ENCODE measurements around the gene ANKRD13C.
"Not testable (repeated sequence)": the region's sequence is repeated elsewhere in the genome, so short reads cannot be mapped to it uniquely, and the experiment has no call there.

The ANKRD13C gene

DNA sequence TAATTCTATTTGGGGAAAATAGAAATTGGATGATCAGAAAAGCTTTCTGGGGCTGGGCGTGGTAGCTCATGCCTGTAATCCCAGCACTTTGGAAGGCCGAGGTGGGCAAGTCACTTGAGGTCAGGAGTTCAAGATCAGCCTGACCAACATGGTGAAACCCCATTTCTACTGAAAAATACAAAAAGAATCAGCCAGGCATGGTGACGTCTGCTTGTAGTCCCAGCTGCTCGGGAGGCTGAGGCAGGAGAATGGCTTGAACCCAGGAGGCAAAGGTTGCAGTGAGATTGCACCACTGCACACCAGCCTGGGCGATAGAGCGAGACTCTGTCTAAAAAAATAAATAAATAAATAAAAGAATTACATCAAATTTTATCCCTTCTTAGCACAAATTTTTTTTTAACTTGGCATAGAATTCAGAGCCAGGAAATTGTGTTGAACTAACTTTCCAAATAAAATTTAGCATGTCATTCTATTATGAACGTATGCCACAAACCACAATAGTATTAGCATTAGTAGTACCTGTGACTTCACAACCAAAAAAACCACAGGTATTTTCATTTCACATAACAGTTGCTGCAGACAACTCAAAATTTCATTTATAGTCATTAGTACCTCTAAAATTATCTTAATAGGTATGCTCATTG lies 4.5 kb upstream of the ANKRD13C start:
- DNase-seq = peak; percentile 58

DNA sequence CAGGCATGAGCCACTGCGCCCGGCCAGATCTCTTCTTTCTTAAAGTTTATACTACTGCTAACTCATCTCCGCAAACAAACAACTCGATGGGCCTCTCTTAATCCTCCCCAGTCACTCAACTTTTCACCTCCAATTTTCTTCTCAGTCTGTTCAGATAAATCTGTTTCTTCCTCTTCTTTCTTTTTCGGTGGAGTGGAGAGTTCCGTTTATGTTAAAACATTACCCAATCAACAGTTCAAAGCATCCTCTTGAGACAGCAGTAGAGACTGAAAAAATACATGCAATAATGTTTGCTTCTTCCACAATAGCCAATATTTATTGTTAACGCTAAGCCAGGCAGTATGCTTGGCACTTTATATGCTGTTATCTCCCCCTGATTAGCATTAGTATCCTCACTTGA lies 1.4 kb upstream of the ANKRD13C start:
- DNase-seq = no peak

DNA sequence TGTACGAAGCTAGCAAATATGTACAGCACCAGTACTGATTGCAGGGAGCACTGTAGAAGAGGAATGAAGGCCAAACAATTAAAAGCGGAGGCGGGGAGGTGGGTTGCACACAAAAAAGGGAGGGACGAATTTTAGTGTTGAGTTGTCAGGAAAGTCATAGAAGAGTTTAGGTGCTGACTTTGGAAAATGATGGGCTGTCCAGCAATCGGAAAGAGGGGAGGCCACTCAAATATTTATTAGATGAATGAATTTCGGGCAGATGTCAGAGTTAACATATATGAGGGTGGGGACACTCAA lies 537 bp upstream of the ANKRD13C start:
- DNase-seq = no peak

DNA sequence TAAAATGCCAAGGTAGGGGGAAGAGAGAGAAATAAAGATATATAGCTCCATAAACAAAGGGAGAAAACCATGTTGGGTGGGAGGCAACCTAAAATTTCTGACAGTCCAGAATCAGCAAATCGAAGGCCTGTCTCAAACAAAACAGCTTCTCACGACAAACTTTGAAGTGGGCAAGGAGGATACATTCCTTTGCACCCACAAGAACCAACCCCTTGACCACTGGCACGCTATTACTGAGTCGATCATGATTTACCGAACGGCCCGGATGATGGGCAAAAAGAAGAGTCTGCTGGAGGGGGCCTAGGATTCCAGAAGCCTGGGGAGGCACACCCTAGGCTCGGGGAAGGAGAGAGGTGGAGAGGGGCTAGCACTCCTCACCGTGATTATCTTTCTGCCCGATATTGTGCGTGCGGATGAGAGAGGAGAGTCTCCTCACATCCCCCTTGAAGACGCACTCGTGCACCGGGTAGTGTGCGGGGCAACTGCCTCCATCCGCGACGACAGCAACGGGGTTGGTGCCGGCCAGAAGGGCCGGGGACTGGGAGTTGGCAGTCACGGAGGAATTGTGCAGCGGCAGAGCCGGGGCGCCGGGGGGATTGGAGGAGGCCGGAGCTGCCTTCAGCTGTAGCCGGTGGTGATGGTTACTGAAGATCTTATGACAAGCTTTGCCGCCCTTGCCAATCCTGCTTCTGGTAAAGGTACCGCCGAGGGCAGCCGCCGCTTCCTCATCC lies 756 bp downstream of the ANKRD13C start:
- DNase-seq = peak; percentile 76

GRCh38 chr1:70353044-70353443 lies 1.5 kb downstream of the ANKRD13C start:
- no peak for DNase-seq

GRCh38 chr1:70349799-70350198 lies 4.7 kb downstream of the ANKRD13C start:
- not testable (repeated sequence) for DNase-seq

GRCh38 chr1:70348399-70349165 lies 5.9 kb downstream of the ANKRD13C start:
- no peak for DNase-seq

- not testable (repeated sequence) for DNase-seq
Measured at GRCh38 chr1:70339644-70340043, 14.9 kb downstream of the ANKRD13C start.

DNA sequence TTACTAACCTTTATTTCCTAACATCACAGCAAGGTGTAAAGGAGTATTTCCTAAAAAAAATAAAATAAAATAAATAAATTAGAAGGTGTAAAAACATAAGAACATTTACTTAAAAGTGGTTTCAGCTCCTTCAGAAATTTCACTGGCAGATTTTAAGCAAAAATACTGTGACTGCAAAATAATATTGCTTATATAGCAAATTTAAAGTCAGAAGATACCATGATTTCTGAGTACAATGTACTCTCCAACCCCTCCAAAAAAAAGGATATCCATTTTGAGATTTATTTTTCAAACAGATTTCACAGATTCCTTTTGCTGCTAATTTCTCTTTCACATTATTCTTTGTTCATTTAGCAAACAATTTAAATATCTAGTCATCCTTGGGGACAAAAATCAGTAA lies 18.5 kb downstream of the ANKRD13C start:
- no peak for DNase-seq

- DNase-seq = no peak
Measured at GRCh38 chr1:70334436-70334835, 20.1 kb downstream of the ANKRD13C start.

DNA sequence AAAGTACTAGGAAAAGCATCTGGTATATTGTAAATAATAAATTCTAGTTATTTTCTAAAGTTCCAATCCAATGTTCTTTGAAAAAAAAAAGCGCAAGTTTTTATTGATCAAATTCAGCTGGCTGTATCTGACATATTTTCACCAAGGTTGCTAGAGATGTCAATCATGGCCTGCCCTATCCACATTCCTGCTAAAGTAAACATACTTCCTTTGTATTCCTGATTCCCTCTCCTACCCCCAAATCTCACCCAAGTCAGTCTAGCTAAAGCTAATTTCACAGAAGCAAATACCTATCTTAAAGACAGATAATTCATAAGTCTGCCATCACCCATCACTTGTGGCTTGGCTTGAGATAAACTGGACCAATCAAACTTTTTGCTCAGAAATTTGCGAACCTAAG lies 21.3 kb downstream of the ANKRD13C start:
- DNase-seq = no peak

- no peak for DNase-seq
Measured at GRCh38 chr1:70331962-70332361, 22.6 kb downstream of the ANKRD13C start.

DNA sequence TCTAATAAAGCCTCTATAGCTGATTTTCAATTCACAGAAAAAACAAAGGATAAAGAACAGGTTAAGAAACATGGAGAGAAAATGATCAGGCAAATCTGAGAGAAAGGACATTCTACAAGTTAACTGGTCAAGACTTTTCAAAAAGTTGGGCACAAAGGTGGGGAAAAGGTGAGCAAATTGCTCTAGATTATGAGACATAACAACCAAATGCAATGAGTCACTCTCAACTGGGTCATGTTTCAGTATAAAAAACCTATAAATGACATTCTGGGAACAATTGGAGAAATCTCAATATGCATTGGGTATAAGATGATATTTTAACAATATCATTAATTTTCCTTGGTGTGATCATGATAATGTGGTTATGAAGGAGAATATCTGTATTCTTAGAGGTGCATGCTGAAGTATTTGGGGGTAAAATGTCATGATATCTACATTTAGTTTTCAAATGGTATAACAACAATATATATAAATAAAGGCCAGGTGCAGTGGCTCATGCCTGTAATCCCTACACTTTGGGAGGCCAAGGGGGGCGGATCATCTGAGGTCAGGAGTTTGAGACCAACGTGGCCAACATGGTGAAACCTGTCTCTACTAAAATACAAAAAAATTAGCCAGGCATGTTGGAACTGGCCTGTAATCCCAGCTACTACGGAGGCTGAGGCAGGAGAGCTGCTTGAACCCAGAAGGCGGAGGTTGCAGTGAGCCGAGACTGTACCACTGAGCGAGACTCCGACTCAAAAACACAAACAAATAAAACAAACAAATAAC lies 27.0 kb downstream of the ANKRD13C start:
- DNase-seq = no peak

DNA sequence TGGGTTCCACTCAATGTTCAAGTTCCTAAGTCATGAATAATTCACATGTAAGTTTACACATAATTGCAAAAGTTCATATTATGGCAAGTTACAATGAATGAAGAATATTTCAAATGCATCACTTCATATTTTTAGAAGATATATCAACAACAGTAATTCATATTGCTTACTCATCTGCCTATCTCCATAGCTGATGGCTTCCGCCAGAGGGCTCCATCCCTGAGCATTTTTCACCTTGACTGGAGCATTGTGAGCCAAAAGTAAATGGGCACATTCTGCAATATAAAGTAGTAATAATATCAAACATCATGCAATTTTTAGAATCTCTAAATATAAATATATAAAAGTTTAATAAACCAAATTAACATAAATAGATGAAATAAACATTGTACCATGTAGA lies 29.8 kb downstream of the ANKRD13C start:
- DNase-seq = no peak

DNA sequence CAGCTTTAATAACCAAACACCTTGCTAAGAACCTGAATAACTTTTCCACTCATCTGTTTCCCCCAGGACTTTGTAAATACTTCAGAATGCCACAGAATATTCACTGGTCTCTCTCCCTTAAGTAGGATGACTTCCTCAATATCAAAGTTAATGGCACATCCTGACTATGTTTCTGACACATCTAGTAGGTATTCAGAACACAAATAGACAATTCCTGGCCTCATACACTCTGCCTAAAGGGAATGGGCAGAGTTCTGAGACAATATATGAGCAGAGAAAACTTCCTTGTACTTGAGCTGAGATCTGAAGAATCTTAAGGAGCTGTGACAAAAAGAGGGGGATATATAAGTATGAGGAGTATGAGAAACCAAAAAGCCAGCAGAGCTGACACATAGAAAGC lies 34.8 kb downstream of the ANKRD13C start:
- peak; percentile 65 for DNase-seq

DNA sequence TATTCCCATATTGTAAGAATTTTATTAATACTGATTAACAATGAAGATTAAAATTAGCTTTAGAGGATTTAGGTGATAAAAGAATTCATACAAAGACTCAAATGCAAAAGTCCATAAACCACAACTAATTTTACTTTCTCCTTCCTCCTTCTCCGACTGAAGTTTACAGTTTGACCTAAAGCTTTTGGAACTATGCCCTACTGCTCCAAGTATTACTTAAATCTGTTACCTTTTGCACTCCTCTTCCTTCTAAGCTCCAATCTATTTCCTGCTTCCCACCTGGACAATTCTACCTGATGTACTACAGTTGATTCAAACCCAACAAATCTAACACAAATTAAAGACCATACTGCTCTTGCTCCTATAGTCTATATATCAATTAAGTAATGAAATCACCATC lies 36.3 kb downstream of the ANKRD13C start:
- no peak for DNase-seq

GRCh38 chr1:70317087-70317486 lies 37.4 kb downstream of the ANKRD13C start:
- DNase-seq = no peak

DNA sequence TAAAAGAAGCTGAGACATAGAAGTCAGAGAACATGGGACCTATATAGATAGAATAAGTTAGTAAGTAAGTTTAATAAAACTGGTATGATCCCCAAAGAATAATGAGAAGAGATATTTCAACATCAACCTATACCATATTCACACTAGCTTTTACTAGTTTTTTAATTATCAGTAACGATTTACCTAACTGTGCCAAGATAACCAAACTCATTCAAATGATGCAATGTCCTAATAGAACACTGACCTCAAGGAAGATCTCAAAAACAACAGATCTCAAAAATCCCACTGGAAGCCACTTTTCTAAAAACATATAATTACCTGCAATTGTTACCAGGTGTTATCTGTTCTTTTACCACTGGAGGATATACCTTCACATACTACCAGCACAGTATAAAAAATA lies 38.7 kb downstream of the ANKRD13C start:
- DNase-seq = no peak

GRCh38 chr1:70314706-70315304 lies 39.7 kb downstream of the ANKRD13C start:
- DNase-seq = no peak

- no peak for DNase-seq
Measured at GRCh38 chr1:70311369-70311768, 43.2 kb downstream of the ANKRD13C start.

DNA sequence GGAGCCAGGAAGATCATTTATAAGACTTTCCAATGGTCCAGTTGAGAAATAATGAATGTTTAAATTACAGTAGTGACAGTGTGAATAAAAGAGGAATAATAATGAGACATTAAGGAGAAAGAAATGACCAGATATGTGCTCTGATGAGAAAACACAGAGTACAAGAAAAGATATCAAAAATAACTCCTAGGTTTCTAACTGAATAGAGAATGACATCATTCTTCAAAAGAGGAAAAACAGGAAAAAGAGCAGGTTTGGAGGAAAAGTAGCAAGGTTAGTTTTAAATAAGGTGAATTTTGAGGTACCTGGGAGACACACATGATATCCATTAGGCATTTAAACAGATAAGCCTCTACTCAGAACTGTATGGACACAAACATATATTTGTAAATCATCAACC lies 55.0 kb downstream of the ANKRD13C start:
- no peak for DNase-seq

GRCh38 chr1:70295749-70296148 lies 58.8 kb downstream of the ANKRD13C start:
- no peak for DNase-seq

Measured in NCI-H226 (cell line).